Measurements from ENCODE around the gene PCID2.
A peak's percentile ranks its signal among the peaks of the same experiment; 100 is the strongest.

PCID2 gene

GRCh38 chr13:113202912-113203311 lies 5.6 kb downstream of the PCID2 start:
- H3K36me3 ChIP-seq (ENCODE audit: control insufficient read depth in 1 of 2, insufficient read depth in 2 of 2, low read length in 2 of 2), result peaks cover 3 to 10% of the 10 kb centered on the region in 2 experiments
- DNase-seq, result no peak
- H3K23ac ChIP-seq (ENCODE audit: low read length), result no peak overlapping the region
- no peak overlapping the region for H3K4me3 ChIP-seq (ENCODE audit: low read depth, low read length)
- no peak overlapping the region for H3K4ac ChIP-seq (ENCODE audit: low read depth, low read length)
- H3K27ac ChIP-seq (ENCODE audit: low read depth, low read length), result no peak overlapping the region
- no peak overlapping the region for H2AK5ac ChIP-seq (ENCODE audit: low read length)
- no peak overlapping the region for H4K8ac ChIP-seq (ENCODE audit: low read depth, low read length)
- H3K4me1 ChIP-seq (ENCODE audit: control insufficient read depth in 1 of 2, insufficient read depth in 2 of 2, low read length in 2 of 2), result peaks cover 13% of the 10 kb centered on the region in 2 experiments
- H3K18ac ChIP-seq (ENCODE audit: low read length), result no peak overlapping the region
- peaks cover 4% of the 10 kb centered on the region for H3K9me3 ChIP-seq (ENCODE audit: insufficient read depth, low read depth, low read length)
- no peak overlapping the region for H2BK12ac ChIP-seq (ENCODE audit: low read length)
- H2BK120ac ChIP-seq (ENCODE audit: insufficient read depth, low read length, poor library complexity), result no peak overlapping the region
- H2AFZ ChIP-seq (ENCODE audit: insufficient read depth, low read length, poor library complexity), result no peak overlapping the region
- H4K91ac ChIP-seq (ENCODE audit: low read depth, low read length), result no peak overlapping the region
- H3K4me2 ChIP-seq (ENCODE audit: low read length), result no peak overlapping the region
- no peak overlapping the region for H2BK5ac ChIP-seq (ENCODE audit: low read depth, low read length, poor library complexity)
- peaks cover 3% of the 10 kb centered on the region for H3K79me2 ChIP-seq (ENCODE audit: control insufficient read depth, insufficient read depth, low read length, poor library complexity)
- H3K27me3 ChIP-seq (ENCODE audit: insufficient read depth, low read length), result no peaks in the 10 kb centered on the region
- H4K12ac ChIP-seq (ENCODE audit: low read depth, low read length), result no peak overlapping the region
- WGBS (ENCODE audit: extremely low coverage, insufficient coverage, insufficient read length), result no CpG with 5 or more reads among the region's 4 CpGs
- H3K9ac ChIP-seq (ENCODE audit: low read length), result no peak overlapping the region
- H3K79me1 ChIP-seq (ENCODE audit: low read length), result peaks cover 1% of the 10 kb centered on the region
- no peak overlapping the region for H3K14ac ChIP-seq (ENCODE audit: low read length)

- Histone ChIP-seq H2BK120ac (ENCODE audit: insufficient read depth, low read length, poor library complexity) (no peak overlapping the region), H3K4me3 (ENCODE audit: low read depth, low read length) (no peak overlapping the region), H3K27ac (ENCODE audit: low read depth, low read length) (no peak overlapping the region), H3K9ac (ENCODE audit: low read length) (no peak overlapping the region), H2AFZ (ENCODE audit: insufficient read depth, low read length, poor library complexity) (no peak overlapping the region), H3K4me1 (ENCODE audit: control insufficient read depth in 1 of 2, insufficient read depth in 2 of 2, low read length in 2 of 2) (peaks cover 13% of the 10 kb centered on the region in 2 experiments), H3K27me3 (ENCODE audit: insufficient read depth, low read length) (no peaks in the 10 kb centered on the region), H3K79me2 (ENCODE audit: control insufficient read depth, insufficient read depth, low read length, poor library complexity) (peaks cover 2% of the 10 kb centered on the region), H3K79me1 (ENCODE audit: low read length) (no peaks in the 10 kb centered on the region), H4K91ac (ENCODE audit: low read depth, low read length) (no peak overlapping the region), H4K12ac (ENCODE audit: low read depth, low read length) (no peak overlapping the region), H3K18ac (ENCODE audit: low read length) (no peak overlapping the region), H3K23ac (ENCODE audit: low read length) (no peak overlapping the region), H3K9me3 (ENCODE audit: insufficient read depth, low read depth, low read length) (peaks cover 3% of the 10 kb centered on the region), H4K8ac (ENCODE audit: low read depth, low read length) (no peak overlapping the region), H2BK5ac (ENCODE audit: low read depth, low read length, poor library complexity) (no peak overlapping the region), H3K14ac (ENCODE audit: low read length) (no peak overlapping the region), H3K4me2 (ENCODE audit: low read length) (no peak overlapping the region), H3K36me3 (ENCODE audit: control insufficient read depth in 1 of 2, insufficient read depth in 2 of 2, low read length in 2 of 2) (peaks cover 11 to 15% of the 10 kb centered on the region in 2 experiments), H2AK5ac (ENCODE audit: low read length) (no peak overlapping the region), H2BK12ac (ENCODE audit: low read length) (no peak overlapping the region), H3K4ac (ENCODE audit: low read depth, low read length) (peak overlapping the region; percentile 68)
- WGBS (ENCODE audit: extremely low coverage, insufficient coverage, insufficient read length), result no CpG with 5 or more reads among the region's 2 CpGs
- no peak for DNase-seq
Measured at GRCh38 chr13:113201815-113202214, 6.7 kb downstream of the PCID2 start.

- H3K4me1 ChIP-seq (ENCODE audit: control insufficient read depth in 1 of 2, insufficient read depth in 2 of 2, low read length in 2 of 2), result no peaks in the 10 kb centered on the region
- H2BK5ac ChIP-seq (ENCODE audit: low read depth, low read length, poor library complexity), result no peak overlapping the region
- WGBS (ENCODE audit: extremely low coverage, insufficient coverage, insufficient read length), result no CpG with 5 or more reads among the region's 9 CpGs
- H3K4me3 ChIP-seq (ENCODE audit: low read depth, low read length), result no peak overlapping the region
- no peak overlapping the region for H3K14ac ChIP-seq (ENCODE audit: low read length)
- H4K91ac ChIP-seq (ENCODE audit: low read depth, low read length), result no peak overlapping the region
- H3K4ac ChIP-seq (ENCODE audit: low read depth, low read length), result no peak overlapping the region
- no peak overlapping the region for H2AK5ac ChIP-seq (ENCODE audit: low read length)
- H3K79me2 ChIP-seq (ENCODE audit: control insufficient read depth, insufficient read depth, low read length, poor library complexity), result no peaks in the 10 kb centered on the region
- H3K27ac ChIP-seq (ENCODE audit: low read depth, low read length), result no peak overlapping the region
- no peaks in the 10 kb centered on the region for H3K9me3 ChIP-seq (ENCODE audit: insufficient read depth, low read depth, low read length)
- no peak overlapping the region for H3K23ac ChIP-seq (ENCODE audit: low read length)
- H3K4me2 ChIP-seq (ENCODE audit: low read length), result no peak overlapping the region
- peaks cover 23 to 32% of the 10 kb centered on the region in 2 experiments for H3K36me3 ChIP-seq (ENCODE audit: control insufficient read depth in 1 of 2, insufficient read depth in 2 of 2, low read length in 2 of 2)
- H2BK120ac ChIP-seq (ENCODE audit: insufficient read depth, low read length, poor library complexity), result no peak overlapping the region
- no peak overlapping the region for H2BK12ac ChIP-seq (ENCODE audit: low read length)
- no peak overlapping the region for H3K9ac ChIP-seq (ENCODE audit: low read length)
- H3K79me1 ChIP-seq (ENCODE audit: low read length), result no peaks in the 10 kb centered on the region
- no peak overlapping the region for H4K12ac ChIP-seq (ENCODE audit: low read depth, low read length)
- no peaks in the 10 kb centered on the region for H3K27me3 ChIP-seq (ENCODE audit: insufficient read depth, low read length)
- H4K8ac ChIP-seq (ENCODE audit: low read depth, low read length), result no peak overlapping the region
- no peak overlapping the region for H2AFZ ChIP-seq (ENCODE audit: insufficient read depth, low read length, poor library complexity)
- H3K18ac ChIP-seq (ENCODE audit: low read length), result no peak overlapping the region
- DNase-seq, result no peak
Measured at GRCh38 chr13:113196970-113197737, 11.3 kb downstream of the PCID2 start.

GRCh38 chr13:113195360-113195759 lies 13.1 kb downstream of the PCID2 start:
- Histone ChIP-seq H3K4me2 (ENCODE audit: low read length) (no peak overlapping the region), H2AFZ (ENCODE audit: insufficient read depth, low read length, poor library complexity) (no peak overlapping the region), H3K9me3 (ENCODE audit: insufficient read depth, low read depth, low read length) (no peaks in the 10 kb centered on the region), H3K27me3 (ENCODE audit: insufficient read depth, low read length) (no peaks in the 10 kb centered on the region), H3K27ac (ENCODE audit: low read depth, low read length) (no peak overlapping the region), H3K4ac (ENCODE audit: low read depth, low read length) (no peak overlapping the region), H2BK5ac (ENCODE audit: low read depth, low read length, poor library complexity) (no peak overlapping the region), H3K23ac (ENCODE audit: low read length) (no peak overlapping the region), H4K91ac (ENCODE audit: low read depth, low read length) (no peak overlapping the region), H3K4me3 (ENCODE audit: low read depth, low read length) (no peak overlapping the region), H3K18ac (ENCODE audit: low read length) (no peak overlapping the region), H2AK5ac (ENCODE audit: low read length) (no peak overlapping the region), H3K79me1 (ENCODE audit: low read length) (no peaks in the 10 kb centered on the region), H3K9ac (ENCODE audit: low read length) (no peak overlapping the region), H4K8ac (ENCODE audit: low read depth, low read length) (no peak overlapping the region), H3K4me1 (ENCODE audit: control insufficient read depth in 1 of 2, insufficient read depth in 2 of 2, low read length in 2 of 2) (no peaks in the 10 kb centered on the region), H4K12ac (ENCODE audit: low read depth, low read length) (no peak overlapping the region), H3K36me3 (ENCODE audit: control insufficient read depth in 1 of 2, insufficient read depth in 2 of 2, low read length in 2 of 2) (peaks cover 23 to 36% of the 10 kb centered on the region in 2 experiments), H2BK12ac (ENCODE audit: low read length) (no peak overlapping the region), H2BK120ac (ENCODE audit: insufficient read depth, low read length, poor library complexity) (no peak overlapping the region), H3K79me2 (ENCODE audit: control insufficient read depth, insufficient read depth, low read length, poor library complexity) (no peaks in the 10 kb centered on the region), H3K14ac (ENCODE audit: low read length) (no peak overlapping the region)
- no CpG with 5 or more reads among the region's 6 CpGs for WGBS (ENCODE audit: extremely low coverage, insufficient coverage, insufficient read length)
- DNase-seq, result no peak

Data from trophoblast cell (in vitro differentiated cells and primary cell).